K562 (cell line): ENCODE measurements around the gene XIRP2. TPM values are rescaled to one million over a fixed set of nuclear protein-coding genes. Genes with fewer than 3 reads are reported as not detected.

Experiments
- ATAC-seq: fragments of 200-7000 bp; cut with Tn5 transposase; 3 replicates; pipeline ENCODE4 v1.9.1; 2020; ENCODE audit warnings: moderate library complexity
- BruUV-seq: library from RNA; stranded (reverse); fragments of 400-500 nt; replicated peaks from 2 replicates; lab custom pipeline; 2021; lab: Mats Ljungman, UMichigan
- CTCF ChIA-PET: fragments of 300-600 bp; formaldehyde crosslinking; extraction: SDS; loops from one replicate; lab custom pipeline; 2021; ENCODE audit warnings: low intra/inter-chr PET ratio; lab: Yijun Ruan, JAX
- POLR2A ChIA-PET: fragments of 300-600, 350-650 bp; sonication (Branson Sonifier 250); formaldehyde crosslinking; extraction: SDS; loops from one replicate; lab custom pipeline; 2021; ENCODE audit warnings: antibody characterized with exemption, inconsistent platforms; lab: Yijun Ruan, JAX
- DNase-seq, 4 experiments: peaks; one replicate each; pipeline versions ENCODE4 v3.0.0 to v3.0.0-alpha.2; 2011 to 2018; ENCODE audit warnings: low spot score in 3 of 4, mixed read lengths in 3 of 4; ENCODE audit errors: extremely low read depth in 1 of 4
- FAIRE-seq: peaks from 2 replicates; lab custom pipeline; 2011; peaks lifted over from hg19 to GRCh38; lab: Jason Lieb, UNC
- H2AFZ ChIP-seq: 2 replicates; pipeline ENCODE4 v1.6.0; 2011; ENCODE audit warnings: low read depth, low read length, control low read depth, inconsistent platforms
- H3K27ac ChIP-seq: fragments of 200-600 bp; 3 replicates; pipeline ENCODE4 v1.8.0; 2011; ENCODE audit warnings: low read depth, mild to moderate bottlenecking, control low read depth, inconsistent platforms, low read length, moderate library complexity, mixed read lengths; ENCODE audit errors: extremely low read depth
- H3K27me3 ChIP-seq, 2 experiments: fragments of 300-600 bp in 1 of 2; 2 replicates in 1 of 2; 3 replicates in 1 of 2; pipeline versions ENCODE4 v1.6.0 to v1.8.0; 2011; ENCODE audit warnings: inconsistent platforms in 2 of 2, low read length in 2 of 2, mild to moderate bottlenecking in 1 of 2, mixed read lengths in 1 of 2, moderate library complexity in 1 of 2; ENCODE audit not compliant: control insufficient read depth in 2 of 2, insufficient read depth in 2 of 2
- H3K36me3 ChIP-seq: fragments of 300-600 bp; 3 replicates; pipeline ENCODE4 v1.8.0; 2011; ENCODE audit warnings: mild to moderate bottlenecking, low read length, inconsistent platforms; ENCODE audit not compliant: control insufficient read depth, insufficient read depth
- H3K4me1 ChIP-seq, 2 experiments: fragments of 200-600 bp in 1 of 2; replicated peaks in 1 of 2; 2 replicates in 1 of 2; 3 replicates in 1 of 2; pipeline versions ENCODE4 v1.5.1 to v1.8.0; 2011; ENCODE audit warnings: inconsistent platforms in 2 of 2, low read length in 2 of 2, mild to moderate bottlenecking in 1 of 2, mixed read lengths in 1 of 2, moderate library complexity in 1 of 2; ENCODE audit not compliant: control insufficient read depth in 2 of 2, insufficient read depth in 2 of 2
- H3K4me2 ChIP-seq: 2 replicates; pipeline ENCODE4 v1.6.1; 2011; ENCODE audit warnings: low read length, control low read depth, inconsistent platforms, mixed read lengths; ENCODE audit not compliant: insufficient read depth
- H3K4me3 ChIP-seq: fragments of 200-600 bp; sonication (generic), shearing (Covaris generic); 2 replicates; pipeline ENCODE4 v1.5.1; 2016; ENCODE audit warnings: control low read depth, inconsistent platforms
- H3K79me2 ChIP-seq: fragments of 200-600 bp; 3 replicates; pipeline ENCODE4 v1.8.0; 2011; ENCODE audit warnings: low read length, inconsistent platforms; ENCODE audit not compliant: control insufficient read depth, insufficient read depth
- H3K9ac ChIP-seq, 2 experiments: 2 replicates each; pipeline versions ENCODE4 v1.6.0 to v1.6.1; 2011; ENCODE audit warnings: low read depth in 2 of 2, low read length in 2 of 2, control low read depth in 1 of 2, inconsistent platforms in 1 of 2, mild to moderate bottlenecking in 1 of 2, mixed read lengths in 1 of 2; ENCODE audit not compliant: insufficient read depth in 1 of 2
- H3K9me1 ChIP-seq: one replicate; pipeline ENCODE4 v1.6.0; 2011; ENCODE audit warnings: inconsistent platforms, mild to moderate bottlenecking, low read length, moderate library complexity; ENCODE audit not compliant: control insufficient read depth, insufficient read depth
- H3K9me3 ChIP-seq: replicated peaks from 2 replicates; pipeline ENCODE4 v1.5.1; 2011; ENCODE audit warnings: low read depth, low read length, inconsistent platforms; ENCODE audit not compliant: control insufficient read depth, insufficient read depth
- H4K20me1 ChIP-seq: replicated peaks from 2 replicates; pipeline ENCODE4 v1.6.1; 2011; ENCODE audit warnings: low read length, inconsistent platforms, mixed read lengths; ENCODE audit not compliant: control insufficient read depth, insufficient read depth
- BHLHE40 ChIP-seq: IDR thresholded peaks from 2 replicates; pipeline ENCODE4 v1.6.1; 2011; ENCODE audit warnings: low read length, improper control_type of control experiment
- FOXJ3 ChIP-seq: sonication (generic); formaldehyde crosslinking; IDR thresholded peaks from 2 replicates; pipeline ENCODE4 v1.4.0; 2020; ENCODE audit warnings: mild to moderate bottlenecking, missing genetic modification reagents
- HNRNPLL ChIP-seq: fragments of 200-400 bp; formaldehyde crosslinking; IDR thresholded peaks from 2 replicates; pipeline ENCODE4 v1.6.1; 2017; ENCODE audit warnings: low read length, low read depth, mild to moderate bottlenecking; ENCODE audit not compliant: poor library complexity, severe bottlenecking
- SMAD3 ChIP-seq: fragments of 450-650 bp; formaldehyde crosslinking; conservative IDR thresholded peaks from 2 replicates; pipeline ENCODE4 v1.4.0; 2020; ENCODE audit warnings: mild to moderate bottlenecking
- SRSF3 ChIP-seq: fragments of 200-400 bp; formaldehyde crosslinking; IDR thresholded peaks from 2 replicates; pipeline ENCODE4 v1.6.1; 2016; ENCODE audit warnings: mild to moderate bottlenecking, low read length, moderate library complexity; ENCODE audit not compliant: insufficient read depth
- SRSF7 ChIP-seq: fragments of 200-400 bp; formaldehyde crosslinking; optimal IDR thresholded peaks from 2 replicates; pipeline ENCODE3; 2017; ENCODE audit warnings: mild to moderate bottlenecking, low read depth, low read length
- ZNF12 ChIP-seq: sonication (generic); formaldehyde crosslinking; IDR thresholded peaks from 2 replicates; pipeline ENCODE4 v1.4.0; 2020; ENCODE audit warnings: mild to moderate bottlenecking, missing genetic modification reagents
- ZNF644 ChIP-seq: fragments of 200-800 bp; sonication (Bioruptor generic); IDR thresholded peaks from 2 replicates; pipeline ENCODE4 v1.6.1; 2016; ENCODE audit warnings: low read depth, missing genetic modification characterization, missing compliant biosample characterization
- WGBS: fragments of 100-300 bp; shearing (Covaris generic); methylation state at CpG from one replicate; pipeline ENCODE4 v1.1.6; 2016; ENCODE audit warnings: low coverage, mixed read lengths; ENCODE audit not compliant: insufficient coverage; ENCODE audit errors: missing lambda C conversion rate; 5-methylcytosine and 5-hydroxymethylcytosine counted together
- in situ Hi-C: fragments of 300-500 bp; cut with MboI; formaldehyde crosslinking; loops from 4 replicates; pipeline ENCODE4 v1.15.0; 2018; ENCODE audit warnings: inconsistent platforms, mixed read lengths
- intact Hi-C: fragments of 100-400 bp; cut with micrococcal nuclease; formaldehyde crosslinking; loops from 2 replicates; pipeline ENCODE4 v1.14.2; 2022
- polyA plus RNA-seq, 8 experiments: library from polyadenylated mRNA; depleted of rRNA in 4 of 8; stranded (reverse) in 5 of 8; unstranded in 3 of 8; fragments of >200 nt; fragmentation: Nextera tagmentation in 2 of 8; fragmentation: Illumina TruSeq in 1 of 8; extraction: Ambion mirVana in 2 of 8; extraction: Trizol in 1 of 8; gene quantifications; 2 replicates each; pipeline versions ENCODE4 v1.2.1 to v1.2.3, GENCODE V29; 2011 to 2014; ENCODE audit warnings: inconsistent platforms in 1 of 8, missing spikeins in 1 of 8
- total RNA-seq, 7 experiments: library from RNA; depleted of rRNA in 6 of 7; stranded (reverse); fragments of >200 nt in 6 of 7; fragmentation: Illumina TruSeq in 2 of 7; extraction: Trizol in 2 of 7; gene quantifications; 2 replicates each; pipeline versions ENCODE4 v1.2.1 to v1.2.3, GENCODE V29; 2011 to 2021; ENCODE audit warnings: low replicate concordance in 1 of 7
- TF ChIP-seq, protein P1 (sequence below): sonication (generic); formaldehyde crosslinking; IDR thresholded peaks from 2 replicates; pipeline ENCODE4 v1.8.0; 2023; ENCODE audit warnings: mild to moderate bottlenecking, missing genetic modification reagents
- TF ChIP-seq, protein P2 (sequence below): fragments of 250-450 bp; sonication (Bioruptor Pico); IDR thresholded peaks from 2 replicates; pipeline ENCODE4 v1.9.0; 2021; ENCODE audit warnings: mild to moderate bottlenecking
- TF ChIP-seq, protein P3 (sequence below), 2 experiments: fragments of 450-650 bp in 1 of 2; sonication (generic) in 1 of 2; formaldehyde crosslinking; conservative IDR thresholded peaks; 2 replicates each; pipeline versions ENCODE4 v1.4.0 to v1.8.1; 2020 to 2022; ENCODE audit warnings: mild to moderate bottlenecking in 1 of 2, missing genetic modification reagents in 1 of 2
- TF ChIP-seq, protein P4 (sequence below): fragments of 200-800 bp; sonication (Bioruptor generic); IDR thresholded peaks from 2 replicates; pipeline ENCODE4 v1.6.1; 2016; ENCODE audit warnings: missing genetic modification characterization, missing compliant biosample characterization

Gene XIRP2
- total and polyA plus RNA-seq, 9 of the 15 experiments (the other 6 are each of a cell fraction or from before 2014, with no cell fraction given), result 0.04 to 0.10 (median 0.04) TPM; not detected in 2

DNA sequence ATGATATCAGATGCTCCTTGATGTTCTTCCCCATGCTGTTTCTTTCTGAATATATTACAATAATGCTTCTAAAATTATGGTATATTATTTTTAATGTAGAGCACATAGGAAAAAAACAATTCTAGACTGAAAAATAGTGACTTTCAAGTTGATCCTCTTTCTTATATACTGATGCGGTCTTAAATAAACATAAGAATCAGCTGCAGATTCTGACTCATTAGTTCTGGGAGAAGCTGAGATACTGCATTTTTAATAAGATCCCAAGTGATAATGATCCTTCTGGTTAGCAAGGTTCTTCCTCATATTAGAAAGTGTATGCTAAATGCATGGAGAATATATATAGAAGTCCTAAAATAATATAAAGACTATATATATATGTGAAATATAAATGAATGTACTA is 124.9 kb downstream of the XIRP2 start (continued):
- TF ChIP-seq, protein P1, sequence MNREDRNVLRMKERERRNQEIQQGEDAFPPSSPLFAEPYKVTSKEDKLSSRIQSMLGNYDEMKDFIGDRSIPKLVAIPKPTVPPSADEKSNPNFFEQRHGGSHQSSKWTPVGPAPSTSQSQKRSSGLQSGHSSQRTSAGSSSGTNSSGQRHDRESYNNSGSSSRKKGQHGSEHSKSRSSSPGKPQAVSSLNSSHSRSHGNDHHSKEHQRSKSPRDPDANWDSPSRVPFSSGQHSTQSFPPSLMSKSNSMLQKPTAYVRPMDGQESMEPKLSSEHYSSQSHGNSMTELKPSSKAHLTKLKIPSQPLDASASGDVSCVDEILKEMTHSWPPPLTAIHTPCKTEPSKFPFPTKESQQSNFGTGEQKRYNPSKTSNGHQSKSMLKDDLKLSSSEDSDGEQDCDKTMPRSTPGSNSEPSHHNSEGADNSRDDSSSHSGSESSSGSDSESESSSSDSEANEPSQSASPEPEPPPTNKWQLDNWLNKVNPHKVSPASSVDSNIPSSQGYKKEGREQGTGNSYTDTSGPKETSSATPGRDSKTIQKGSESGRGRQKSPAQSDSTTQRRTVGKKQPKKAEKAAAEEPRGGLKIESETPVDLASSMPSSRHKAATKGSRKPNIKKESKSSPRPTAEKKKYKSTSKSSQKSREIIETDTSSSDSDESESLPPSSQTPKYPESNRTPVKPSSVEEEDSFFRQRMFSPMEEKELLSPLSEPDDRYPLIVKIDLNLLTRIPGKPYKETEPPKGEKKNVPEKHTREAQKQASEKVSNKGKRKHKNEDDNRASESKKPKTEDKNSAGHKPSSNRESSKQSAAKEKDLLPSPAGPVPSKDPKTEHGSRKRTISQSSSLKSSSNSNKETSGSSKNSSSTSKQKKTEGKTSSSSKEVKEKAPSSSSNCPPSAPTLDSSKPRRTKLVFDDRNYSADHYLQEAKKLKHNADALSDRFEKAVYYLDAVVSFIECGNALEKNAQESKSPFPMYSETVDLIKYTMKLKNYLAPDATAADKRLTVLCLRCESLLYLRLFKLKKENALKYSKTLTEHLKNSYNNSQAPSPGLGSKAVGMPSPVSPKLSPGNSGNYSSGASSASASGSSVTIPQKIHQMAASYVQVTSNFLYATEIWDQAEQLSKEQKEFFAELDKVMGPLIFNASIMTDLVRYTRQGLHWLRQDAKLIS, result no peak
- no peak for TF ChIP-seq FOXJ3 (CRISPR knock-in tag)
- TF ChIP-seq ZNF644 (tag), result no peak
- no peak for TF ChIP-seq ZNF12 (CRISPR knock-in tag)
- no peak for TF ChIP-seq SRSF3
- no peak for TF ChIP-seq SMAD3
- TF ChIP-seq, protein P2, sequence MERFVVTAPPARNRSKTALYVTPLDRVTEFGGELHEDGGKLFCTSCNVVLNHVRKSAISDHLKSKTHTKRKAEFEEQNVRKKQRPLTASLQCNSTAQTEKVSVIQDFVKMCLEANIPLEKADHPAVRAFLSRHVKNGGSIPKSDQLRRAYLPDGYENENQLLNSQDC, result no peak

DNA sequence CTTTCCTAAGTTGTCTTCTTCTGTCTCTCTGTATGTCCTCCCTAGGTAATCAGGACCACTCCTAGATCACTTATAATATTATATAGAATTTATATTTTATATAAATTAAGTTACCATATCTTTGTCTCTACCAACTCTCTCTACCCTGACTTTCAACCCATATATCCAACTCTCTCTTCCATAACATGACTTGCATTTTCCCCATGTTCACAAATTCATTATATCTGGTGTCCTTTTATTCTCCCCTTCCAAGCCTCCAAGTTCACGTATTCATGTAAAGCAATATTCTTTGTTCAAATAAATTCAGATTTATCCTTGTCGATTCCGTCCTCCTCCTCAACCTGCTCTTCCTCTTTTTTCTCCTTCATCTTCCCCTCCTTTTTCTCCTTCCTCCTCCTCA is 127.5 kb downstream of the XIRP2 start:
- H3K27me3 ChIP-seq, result no peaks in the 10 kb centered on the region
- no peak overlapping the region for H3K4me2 ChIP-seq
- intact Hi-C loops, result no loop called here
- H3K9me3 ChIP-seq, result peaks cover 4% of the 10 kb centered on the region; the same call in 1 of the 2 replicates
- ATAC-seq (no peak), FAIRE-seq (no peak), DNase-seq (no peak)
- in situ Hi-C loops, result no loop called here
- no peak overlapping the region for H2AFZ ChIP-seq
- POLR2A ChIA-PET, result no interaction called here
- H3K4me3 ChIP-seq, result no peak overlapping the region
- BruUV-seq, result no TSS peak
- H4K20me1 ChIP-seq, result no peaks in the 10 kb centered on the region
- no peak overlapping the region for H3K9ac ChIP-seq
- H3K9me1 ChIP-seq, result no peaks in the 10 kb centered on the region
- H3K36me3 ChIP-seq, result no peaks in the 10 kb centered on the region
- H3K27ac ChIP-seq, result no peak overlapping the region
- CTCF ChIA-PET, result no interaction called here
- H3K4me1 ChIP-seq, result no peaks in the 10 kb centered on the region
- H3K79me2 ChIP-seq, result no peaks in the 10 kb centered on the region
- 8% methylated on average over 3 of the region's 3 CpGs for WGBS
- TF ChIP-seq HNRNPLL, result no peak
- no peak for TF ChIP-seq BHLHE40
- TF ChIP-seq, protein P3, sequence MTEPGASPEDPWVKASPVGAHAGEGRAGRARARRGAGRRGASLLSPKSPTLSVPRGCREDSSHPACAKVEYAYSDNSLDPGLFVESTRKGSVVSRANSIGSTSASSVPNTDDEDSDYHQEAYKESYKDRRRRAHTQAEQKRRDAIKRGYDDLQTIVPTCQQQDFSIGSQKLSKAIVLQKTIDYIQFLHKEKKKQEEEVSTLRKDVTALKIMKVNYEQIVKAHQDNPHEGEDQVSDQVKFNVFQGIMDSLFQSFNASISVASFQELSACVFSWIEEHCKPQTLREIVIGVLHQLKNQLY (CRISPR knock-in tag; conservative IDR thresholded peaks at IDR 0.05), result no peak
- TF ChIP-seq, protein P4, sequence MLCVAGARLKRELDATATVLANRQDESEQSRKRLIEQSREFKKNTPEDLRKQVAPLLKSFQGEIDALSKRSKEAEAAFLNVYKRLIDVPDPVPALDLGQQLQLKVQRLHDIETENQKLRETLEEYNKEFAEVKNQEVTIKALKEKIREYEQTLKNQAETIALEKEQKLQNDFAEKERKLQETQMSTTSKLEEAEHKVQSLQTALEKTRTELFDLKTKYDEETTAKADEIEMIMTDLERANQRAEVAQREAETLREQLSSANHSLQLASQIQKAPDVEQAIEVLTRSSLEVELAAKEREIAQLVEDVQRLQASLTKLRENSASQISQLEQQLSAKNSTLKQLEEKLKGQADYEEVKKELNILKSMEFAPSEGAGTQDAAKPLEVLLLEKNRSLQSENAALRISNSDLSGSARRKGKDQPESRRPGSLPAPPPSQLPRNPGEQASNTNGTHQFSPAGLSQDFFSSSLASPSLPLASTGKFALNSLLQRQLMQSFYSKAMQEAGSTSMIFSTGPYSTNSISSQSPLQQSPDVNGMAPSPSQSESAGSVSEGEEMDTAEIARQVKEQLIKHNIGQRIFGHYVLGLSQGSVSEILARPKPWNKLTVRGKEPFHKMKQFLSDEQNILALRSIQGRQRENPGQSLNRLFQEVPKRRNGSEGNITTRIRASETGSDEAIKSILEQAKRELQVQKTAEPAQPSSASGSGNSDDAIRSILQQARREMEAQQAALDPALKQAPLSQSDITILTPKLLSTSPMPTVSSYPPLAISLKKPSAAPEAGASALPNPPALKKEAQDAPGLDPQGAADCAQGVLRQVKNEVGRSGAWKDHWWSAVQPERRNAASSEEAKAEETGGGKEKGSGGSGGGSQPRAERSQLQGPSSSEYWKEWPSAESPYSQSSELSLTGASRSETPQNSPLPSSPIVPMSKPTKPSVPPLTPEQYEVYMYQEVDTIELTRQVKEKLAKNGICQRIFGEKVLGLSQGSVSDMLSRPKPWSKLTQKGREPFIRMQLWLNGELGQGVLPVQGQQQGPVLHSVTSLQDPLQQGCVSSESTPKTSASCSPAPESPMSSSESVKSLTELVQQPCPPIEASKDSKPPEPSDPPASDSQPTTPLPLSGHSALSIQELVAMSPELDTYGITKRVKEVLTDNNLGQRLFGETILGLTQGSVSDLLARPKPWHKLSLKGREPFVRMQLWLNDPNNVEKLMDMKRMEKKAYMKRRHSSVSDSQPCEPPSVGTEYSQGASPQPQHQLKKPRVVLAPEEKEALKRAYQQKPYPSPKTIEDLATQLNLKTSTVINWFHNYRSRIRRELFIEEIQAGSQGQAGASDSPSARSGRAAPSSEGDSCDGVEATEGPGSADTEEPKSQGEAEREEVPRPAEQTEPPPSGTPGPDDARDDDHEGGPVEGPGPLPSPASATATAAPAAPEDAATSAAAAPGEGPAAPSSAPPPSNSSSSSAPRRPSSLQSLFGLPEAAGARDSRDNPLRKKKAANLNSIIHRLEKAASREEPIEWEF (CRISPR knock-in tag), result no peak
- TF ChIP-seq SRSF7, result no peak
